Head of caudate nucleus (tissue), 42 donors: ENCODE data around the gene PCDH7.

Source experiments
- DNase-seq, 42 donors: peaks; one replicate each; pipeline versions ENCODE4 v3.0.0 to v3.0.0-alpha.2; 2020 to 2021; ENCODE audit warnings: mixed read lengths in 7 of 42
- intact Hi-C: fragments of 100-400 bp; cut with DNase I; formaldehyde crosslinking; loops from one replicate; pipeline ENCODE4 v1.15.0; 2022

Gene PCDH7

DNA sequence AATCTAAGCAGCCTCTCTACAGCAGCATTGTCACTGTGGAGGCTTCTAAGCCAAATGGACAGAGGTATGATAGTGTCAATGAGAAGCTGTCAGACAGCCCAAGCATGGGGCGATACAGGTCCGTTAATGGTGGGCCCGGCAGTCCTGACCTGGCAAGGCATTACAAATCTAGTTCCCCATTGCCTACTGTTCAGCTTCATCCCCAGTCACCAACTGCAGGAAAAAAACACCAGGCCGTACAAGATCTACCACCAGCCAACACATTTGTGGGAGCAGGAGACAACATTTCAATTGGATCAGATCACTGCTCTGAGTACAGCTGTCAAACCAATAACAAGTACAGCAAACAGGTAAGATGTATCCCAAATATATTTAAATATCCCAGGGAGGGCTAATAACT lies 4.1 kb downstream of the PCDH7 start:
- peak in 9 of 42 donors; percentile 3 to 40 (median 22) for DNase-seq
- intact Hi-C loops, result no loop called here

DNA sequence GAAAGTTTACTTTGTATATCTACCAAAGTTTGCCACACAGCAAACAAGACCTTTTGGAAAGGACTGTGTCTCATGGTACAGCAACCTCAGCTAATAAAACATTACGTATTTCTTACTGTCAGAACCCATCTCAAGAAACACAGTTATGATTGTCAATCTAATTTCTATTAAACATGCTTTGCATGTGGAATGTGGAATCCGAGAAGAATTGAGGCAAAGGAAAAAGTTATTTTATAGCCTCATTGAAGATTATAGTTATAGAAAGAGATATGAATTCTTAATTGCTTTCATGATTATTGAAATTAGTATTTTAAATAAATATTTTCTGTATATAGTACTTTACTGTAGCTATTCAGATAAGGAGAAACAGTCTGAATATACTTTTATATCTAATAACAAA lies 5.4 kb downstream of the PCDH7 start:
- intact Hi-C loops, result no loop called here
- DNase-seq, result no peak

DNA sequence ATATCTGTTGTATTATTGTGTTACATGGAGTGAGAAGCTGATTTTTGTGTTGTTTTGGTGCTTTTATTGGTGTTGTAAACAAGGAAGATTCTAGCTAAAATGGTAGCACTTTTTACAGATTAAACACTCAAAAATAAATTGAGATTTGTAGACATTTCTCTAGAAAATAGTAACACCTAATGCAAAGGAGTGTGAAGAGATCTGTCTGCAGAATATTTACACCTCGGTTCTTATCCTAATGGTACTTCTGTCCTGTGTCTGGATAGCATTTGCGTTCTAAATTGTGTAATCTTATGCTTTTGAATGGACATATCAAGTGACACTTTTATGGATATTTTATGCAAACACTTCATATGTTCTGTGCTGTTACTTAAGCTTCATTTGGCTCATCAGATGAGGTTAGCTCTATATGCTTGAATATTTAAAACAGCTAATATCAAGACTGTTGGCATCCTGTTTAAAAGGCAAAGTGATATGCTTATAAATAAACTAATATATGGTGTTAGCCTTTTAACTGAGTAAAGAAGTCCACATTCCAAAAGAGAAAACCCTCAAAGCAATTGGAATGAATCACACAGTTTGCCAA lies 6.0 kb downstream of the PCDH7 start:
- intact Hi-C loops, result no loop called here
- DNase-seq, result no peak

DNA sequence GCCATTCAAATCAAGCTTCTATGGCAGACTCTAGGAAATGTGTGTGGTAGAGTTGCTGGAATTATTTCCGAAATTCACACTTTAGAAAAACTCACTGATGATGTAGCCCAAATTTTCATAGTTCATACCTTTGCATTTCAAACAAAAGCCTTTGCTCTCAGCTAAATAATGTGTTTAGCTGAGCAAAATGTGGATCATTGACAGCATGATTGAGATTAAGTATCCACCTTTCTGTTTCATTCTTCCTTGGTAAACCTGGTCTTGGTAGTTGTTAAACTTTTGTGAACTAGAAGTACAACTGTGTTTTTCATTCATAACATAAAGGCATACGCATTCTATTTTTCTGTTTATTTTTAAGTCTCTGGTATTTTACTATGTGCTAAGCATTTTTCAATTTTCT lies 7.2 kb downstream of the PCDH7 start:
- intact Hi-C loops, result no loop called here

DNA sequence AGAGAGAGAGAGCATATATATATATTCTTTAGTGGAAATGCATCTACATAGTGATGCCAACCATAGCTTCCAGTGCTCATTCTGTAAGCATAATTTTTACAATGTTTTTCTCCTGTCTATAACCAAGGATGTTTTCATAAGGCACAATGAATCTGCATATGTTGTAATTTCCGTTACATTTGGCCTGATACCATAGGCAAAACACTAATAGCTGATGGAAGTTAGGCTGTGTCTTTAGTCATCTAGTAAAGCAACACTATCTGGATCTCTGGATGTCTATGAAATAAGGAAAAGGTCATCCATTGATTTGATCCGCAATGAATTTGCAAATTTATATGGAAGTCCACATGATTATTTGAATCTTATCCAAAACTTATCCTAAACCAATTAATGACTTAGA lies 8.1 kb downstream of the PCDH7 start:
- intact Hi-C loops, result no loop called here
- no peak for DNase-seq

More for the DNA sequence above, 7.2 kb downstream of the PCDH7 start:
- no peak for DNase-seq

DNA sequence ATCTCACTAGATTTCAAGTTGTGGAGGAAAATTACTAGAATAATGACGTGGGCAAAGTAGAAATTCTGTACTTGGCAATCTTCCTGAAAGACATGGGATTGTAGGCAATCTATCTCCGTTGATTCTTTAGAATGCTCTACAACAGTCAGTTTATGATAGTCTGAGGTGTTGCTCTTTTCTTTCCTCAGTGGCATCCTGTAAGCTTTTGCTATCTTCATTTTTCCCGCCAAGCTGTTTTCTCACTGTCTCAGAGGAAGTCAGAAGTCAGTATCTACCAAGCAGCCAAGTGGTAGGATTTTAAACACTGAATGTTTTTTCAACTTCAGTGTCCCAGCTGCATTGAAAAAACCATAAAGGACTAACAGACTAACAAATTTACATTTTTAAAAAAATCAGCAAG lies 23.7 kb downstream of the PCDH7 start:
- DNase-seq, result no peak
- intact Hi-C loops, result no loop called here

DNA sequence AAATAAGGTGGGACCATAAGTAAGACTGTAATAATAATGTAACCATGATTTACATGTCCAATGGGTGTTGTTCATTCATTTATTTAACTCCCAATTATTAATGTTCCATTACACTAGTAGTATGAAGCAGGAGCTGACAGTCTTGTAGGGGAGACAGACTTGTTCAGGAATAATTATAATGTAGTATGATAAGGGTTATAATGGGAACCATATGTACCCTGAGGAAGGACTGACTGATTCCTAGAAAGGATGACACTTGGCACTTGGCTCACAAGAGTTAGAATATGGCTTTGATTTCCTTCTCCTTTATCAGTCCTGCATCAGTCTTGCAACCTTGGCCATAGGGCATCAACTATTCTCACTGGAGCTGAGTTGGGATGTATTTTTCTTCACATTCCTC lies 24.2 kb downstream of the PCDH7 start:
- no peak for DNase-seq
- intact Hi-C loops, result no loop called here

DNA sequence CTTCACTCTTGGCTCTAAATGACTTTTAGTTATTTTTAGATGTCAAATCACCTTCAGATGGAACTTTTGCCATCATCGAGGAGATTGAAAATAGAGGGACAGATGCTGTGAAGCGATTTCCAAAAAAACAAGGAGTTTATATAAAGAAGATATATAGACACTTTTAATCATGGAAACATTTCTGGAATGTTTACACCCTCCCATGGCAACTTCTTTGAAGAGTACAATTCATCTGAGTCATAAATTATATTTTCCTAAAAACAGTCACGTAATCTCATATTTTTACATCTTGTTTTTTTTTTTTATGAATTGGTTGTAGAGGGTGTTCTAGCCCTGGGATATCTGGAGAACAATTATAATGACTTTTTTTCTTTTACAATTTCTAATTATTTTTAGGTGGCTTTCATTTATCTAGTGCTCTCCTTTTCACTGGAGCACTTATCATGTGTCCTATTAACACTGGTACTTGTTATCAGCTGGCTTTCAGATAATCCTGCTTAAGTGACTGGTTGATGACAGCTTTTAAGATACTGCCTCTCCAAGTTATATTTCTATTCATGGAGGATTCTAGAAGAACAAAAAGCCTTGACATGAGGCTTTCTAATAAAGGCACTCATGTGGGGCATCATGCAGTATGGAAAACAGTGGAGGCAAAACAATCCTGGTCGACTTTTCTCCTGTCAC lies 24.9 kb downstream of the PCDH7 start:
- intact Hi-C loops, result no loop called here
- DNase-seq, result no peak

DNA sequence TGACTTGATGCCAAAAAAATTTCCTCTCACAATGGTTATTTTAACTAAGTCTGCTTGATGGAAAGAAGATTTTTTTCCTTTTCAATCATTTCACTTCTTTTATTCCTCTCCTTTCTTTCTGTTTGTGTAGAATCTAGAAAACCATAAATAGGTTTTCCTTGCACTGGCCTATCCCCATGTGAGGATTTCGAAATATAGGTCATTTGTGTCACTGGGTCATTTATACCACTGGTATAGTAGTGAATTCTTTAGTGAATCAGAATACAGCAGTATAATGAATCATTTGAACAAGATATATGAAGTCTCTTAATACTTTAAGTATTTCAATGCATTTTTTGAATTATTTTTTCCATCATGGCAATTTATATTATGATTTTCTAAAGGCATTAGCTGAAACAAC lies 26.6 kb downstream of the PCDH7 start:
- intact Hi-C loops, result no loop called here
- DNase-seq, result no peak

DNA sequence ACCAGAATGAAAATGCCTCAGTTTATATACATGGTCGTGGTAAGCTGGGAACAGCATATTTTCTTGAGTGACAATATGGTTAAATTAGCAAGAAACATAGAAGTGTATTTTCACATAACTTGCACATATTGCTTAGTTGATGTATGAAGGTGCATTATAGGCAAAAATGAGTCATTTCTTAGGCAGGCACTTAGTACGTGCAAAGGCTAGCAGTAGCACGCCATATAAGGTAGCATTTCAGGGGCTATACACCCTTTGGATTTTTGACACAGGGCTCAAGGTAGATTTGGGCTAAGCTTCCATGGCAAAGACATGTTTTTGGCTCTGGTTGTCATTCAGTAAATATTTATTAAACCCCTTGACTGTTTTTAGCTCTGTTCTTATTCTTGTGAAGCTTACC lies 33.1 kb downstream of the PCDH7 start:
- DNase-seq, result no peak
- intact Hi-C loops, result no loop called here

DNA sequence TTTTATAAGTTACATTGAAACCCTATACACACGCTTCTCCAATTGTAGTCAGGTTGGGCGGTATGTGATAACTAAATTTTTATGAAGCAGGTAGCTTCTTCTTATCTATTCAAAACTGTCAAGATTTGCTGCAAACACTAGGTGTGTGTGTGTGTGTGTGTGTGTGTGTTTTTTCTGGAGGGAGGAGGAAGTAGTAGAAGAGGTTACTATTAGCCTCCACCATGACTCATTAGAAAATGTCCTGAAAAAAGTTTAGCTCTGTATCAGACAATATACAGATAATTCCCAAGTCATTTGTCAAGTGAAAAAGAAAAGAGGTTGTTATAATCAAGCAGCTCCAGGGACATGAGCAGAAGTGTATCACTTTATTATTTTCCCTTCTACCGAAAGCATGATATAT lies 33.9 kb downstream of the PCDH7 start:
- intact Hi-C loops, result no loop called here
- no peak for DNase-seq

DNA sequence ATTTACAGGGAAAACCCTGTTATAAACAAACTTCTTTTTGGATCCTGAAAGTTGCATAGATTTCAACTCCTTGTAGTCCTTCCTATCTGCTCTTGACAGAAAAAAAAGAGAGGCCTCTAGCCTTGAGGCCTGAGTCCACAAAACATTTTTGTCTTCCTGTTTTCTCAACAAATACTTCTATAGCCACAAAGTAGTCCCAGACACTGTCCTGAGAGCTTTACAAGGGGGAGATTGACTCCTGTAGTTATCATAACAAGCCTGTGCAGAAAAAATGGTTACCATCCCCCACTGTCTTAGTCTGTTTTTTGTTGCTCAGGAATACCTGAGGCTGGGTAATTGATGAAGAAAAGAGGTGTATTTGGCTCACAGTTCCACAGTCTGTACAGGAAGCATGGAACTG lies 35.2 kb downstream of the PCDH7 start:
- intact Hi-C loops, result no loop called here
- DNase-seq, result no peak

DNA sequence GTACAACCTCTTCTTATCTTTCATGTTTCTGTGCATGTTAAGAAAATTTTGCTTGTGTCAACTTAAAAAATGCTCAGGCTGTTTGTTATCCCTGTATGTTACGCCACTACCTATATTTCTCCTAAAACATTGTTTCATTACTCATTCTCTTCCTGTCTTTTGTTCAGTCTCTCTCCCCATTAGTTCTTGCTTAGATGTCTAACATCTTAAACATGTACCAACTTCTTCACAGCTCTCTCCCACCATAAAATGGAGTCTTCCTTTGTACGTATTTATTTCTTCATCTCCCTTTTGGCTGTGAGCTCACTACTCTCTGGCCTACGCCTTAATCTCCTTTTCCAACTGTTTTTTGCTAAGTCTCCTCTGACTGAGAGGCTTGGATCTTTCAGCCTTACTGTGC lies 36.4 kb downstream of the PCDH7 start:
- no peak for DNase-seq
- intact Hi-C loops, result no loop called here

DNA sequence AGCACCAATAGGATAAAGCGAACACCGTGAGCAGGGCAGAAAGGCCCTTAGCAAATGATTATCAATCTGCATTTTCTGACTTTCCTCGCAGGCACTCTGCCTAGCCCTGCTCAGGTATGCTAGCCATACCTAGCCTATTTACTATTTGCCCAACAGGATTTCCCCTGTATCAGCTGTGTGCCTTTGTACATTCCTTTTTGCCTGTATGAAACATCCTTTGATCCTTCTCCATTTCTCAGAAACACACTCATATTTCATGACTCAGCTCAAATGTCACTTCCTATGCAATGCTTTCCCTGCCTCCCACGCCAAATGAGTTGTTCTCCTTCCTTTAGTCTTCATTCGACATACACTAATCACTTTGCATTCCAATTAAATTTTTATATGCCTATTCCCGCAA lies 37.2 kb downstream of the PCDH7 start:
- peak in 19 of 42 donors; percentile 15 to 68 (median 37) for DNase-seq
- intact Hi-C loops, result no loop called here

DNA sequence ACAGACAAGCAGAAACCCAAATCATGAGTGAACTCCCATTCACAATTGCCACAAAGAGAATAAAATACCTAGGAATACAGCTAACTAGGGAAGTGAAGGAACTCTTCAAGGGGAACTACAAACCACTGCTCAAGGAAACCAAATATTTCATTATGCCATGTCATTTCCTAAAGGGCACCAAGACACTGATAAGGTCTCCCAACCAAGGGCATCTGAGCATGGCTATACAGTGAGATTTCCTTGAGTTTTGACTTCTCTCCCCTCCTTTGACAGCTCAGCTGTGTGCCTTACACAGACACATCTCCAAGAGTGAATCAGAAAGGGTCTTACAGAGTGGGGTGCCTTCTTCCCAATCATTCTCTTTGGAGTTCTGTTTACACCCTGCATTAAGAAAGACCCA lies 40.4 kb downstream of the PCDH7 start:
- intact Hi-C loops, result no loop called here
- no peak for DNase-seq

DNA sequence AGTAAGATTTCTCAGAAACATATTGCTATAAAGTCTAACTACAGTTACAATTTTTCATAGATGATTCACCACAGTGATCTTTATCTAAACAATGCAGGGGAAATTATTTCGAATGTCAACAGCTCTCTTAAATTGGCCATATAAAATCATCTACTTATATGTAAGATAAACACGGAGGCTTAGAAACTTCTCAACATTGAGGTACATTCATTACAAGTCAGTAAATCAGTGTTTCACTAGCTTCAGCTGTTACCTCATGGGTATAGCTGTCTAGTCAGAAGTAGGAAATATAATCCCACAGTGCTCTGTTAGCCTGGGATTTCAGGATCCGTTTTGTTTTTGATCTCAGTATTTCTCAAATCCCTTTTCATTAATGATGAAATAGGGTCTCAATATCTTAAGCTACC lies 43.2 kb downstream of the PCDH7 start:
- intact Hi-C loops, result no loop called here
- no peak for DNase-seq

DNA sequence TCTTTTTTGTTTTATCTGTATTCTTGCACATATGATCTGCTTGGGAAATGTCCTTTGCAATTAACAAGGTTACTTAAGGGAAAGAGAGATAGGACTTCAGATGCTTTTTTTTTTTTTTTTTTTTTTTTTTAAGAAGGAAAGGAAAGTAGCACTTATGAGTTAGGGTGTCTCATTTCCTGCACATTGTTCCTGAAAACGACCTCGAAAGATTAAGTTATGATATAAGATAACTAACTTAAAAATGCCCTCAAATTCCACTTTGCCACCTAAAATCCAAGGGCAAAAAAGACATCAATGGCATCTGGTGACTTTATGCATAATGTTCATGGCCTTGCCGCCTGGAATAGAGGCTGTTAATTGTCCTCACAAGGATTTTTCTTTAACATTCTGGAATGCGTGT lies 44.9 kb downstream of the PCDH7 start:
- intact Hi-C loops, result no loop called here
- DNase-seq, result no peak

DNA sequence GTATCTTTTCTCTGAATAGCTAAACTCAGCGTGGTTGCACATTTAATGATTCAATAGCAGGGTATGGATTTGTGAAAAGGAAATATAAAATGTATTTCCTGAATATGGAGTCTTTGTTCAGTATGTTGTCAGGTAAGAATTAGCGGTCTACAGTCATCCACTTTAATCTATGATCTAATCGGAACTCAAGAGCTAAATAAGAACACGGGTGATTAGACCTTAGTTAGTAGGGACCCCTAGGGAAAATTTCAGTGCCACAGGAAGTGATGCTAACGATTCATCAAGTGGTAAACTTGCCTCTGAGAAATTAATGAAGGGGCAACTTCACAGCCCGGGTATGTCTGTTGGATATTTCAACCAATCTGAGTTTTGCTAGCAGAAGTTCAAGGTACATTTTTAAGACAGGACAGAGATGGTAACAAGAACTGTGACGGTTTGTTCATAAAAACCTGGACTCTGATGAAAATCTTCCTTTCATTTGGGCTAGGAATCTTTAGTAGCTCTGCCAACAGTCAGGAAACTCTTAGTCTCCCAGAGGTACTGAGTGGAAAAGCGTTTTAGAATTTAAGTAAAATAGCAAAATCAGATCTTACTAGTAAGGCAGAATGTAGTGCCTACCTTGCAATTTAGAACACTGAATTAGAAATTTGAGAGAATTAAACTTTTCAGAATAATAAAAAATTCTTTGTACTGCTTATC lies 47.1 kb downstream of the PCDH7 start:
- intact Hi-C loops, result no loop called here
- no peak for DNase-seq

DNA sequence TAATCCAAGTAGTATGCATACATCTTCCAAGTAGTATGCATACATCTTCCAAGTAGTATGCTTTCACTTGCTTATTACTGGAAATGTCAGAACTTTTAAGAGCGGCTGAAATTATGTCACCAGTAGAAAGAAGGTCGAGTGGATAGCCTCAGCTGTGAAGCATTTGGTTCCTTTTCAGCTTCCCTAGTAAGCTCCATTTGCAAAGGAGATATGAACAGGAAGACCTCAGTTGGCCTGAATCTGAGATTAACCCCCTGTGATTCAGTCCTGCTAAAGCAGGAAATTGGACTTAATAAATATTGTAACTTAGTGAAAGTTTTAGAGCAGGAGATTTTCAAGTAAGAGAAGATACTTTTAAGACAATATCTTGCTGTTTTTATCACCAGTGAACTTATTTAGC lies 48.1 kb downstream of the PCDH7 start:
- DNase-seq, result no peak
- intact Hi-C loops, result no loop called here

DNA sequence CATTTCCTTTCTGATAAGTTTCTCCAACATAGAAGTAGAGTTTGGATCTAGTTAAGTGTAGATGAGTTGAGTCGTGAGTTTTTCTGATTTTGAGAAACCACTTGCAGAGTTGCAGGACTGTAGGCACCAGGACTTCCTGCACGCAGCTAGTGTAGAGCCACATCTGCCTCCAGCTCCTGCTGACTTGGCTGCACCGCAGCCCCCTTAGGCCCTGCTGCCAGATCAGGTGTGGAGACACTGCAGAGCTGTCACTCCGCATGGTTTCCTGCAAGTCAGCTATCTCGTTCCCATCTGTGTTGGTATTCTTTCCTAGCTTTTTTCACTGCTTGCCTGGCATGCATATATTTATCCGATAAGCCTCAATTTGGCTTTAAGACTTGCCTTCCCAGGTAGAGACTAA lies 48.9 kb downstream of the PCDH7 start:
- peak in 1 of 42 donors; percentile 2 for DNase-seq
- intact Hi-C loops, result no loop called here

DNA sequence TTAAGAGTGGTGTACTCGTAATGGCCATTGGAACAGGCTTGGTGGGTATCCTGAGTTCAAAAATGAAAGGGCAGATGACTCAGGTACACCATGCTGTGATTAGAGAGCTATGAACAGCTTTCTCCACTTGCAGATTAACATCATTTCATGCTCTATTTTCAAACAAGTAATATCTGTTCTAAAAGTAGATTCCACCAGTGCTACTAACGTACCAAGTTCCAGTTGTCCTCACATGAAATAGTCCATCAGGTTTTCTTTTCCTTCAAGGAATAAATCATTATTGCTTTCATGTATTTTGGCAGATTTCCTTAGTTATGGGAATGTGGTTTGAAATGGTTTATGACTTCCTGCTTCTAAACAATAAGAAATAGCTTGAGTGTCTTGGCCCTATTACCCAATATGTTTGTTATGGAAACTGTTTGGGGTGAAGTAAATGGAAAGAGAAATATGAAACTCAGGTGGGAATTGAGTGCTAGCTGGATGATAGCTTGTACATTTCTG lies 49.9 kb downstream of the PCDH7 start:
- DNase-seq, result no peak
- intact Hi-C loops, result no loop called here
